ENCODE measurements around the gene CCDC142.

DNA sequence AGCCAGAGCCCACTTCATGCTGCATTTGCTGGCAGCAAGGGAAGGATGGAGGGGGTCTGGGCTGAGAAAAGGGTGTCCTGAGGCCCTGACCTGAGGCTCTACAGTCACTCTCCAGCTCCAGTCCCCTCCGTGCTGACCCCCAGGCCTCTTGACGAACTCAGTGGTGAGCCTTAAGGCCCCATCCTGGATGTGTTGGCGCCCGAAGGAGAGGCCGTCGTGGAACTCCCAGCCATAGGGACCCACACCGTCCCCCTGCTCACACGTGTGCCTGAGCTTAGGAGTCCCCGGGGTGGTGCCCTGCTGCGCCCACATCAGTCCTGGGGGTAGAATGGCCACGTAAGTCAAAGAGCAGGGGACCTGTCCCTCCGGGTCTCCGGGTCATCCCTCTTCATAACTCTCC, 18.4 kb downstream of the CCDC142 start:
- TF ChIP-seq, protein P1, sequence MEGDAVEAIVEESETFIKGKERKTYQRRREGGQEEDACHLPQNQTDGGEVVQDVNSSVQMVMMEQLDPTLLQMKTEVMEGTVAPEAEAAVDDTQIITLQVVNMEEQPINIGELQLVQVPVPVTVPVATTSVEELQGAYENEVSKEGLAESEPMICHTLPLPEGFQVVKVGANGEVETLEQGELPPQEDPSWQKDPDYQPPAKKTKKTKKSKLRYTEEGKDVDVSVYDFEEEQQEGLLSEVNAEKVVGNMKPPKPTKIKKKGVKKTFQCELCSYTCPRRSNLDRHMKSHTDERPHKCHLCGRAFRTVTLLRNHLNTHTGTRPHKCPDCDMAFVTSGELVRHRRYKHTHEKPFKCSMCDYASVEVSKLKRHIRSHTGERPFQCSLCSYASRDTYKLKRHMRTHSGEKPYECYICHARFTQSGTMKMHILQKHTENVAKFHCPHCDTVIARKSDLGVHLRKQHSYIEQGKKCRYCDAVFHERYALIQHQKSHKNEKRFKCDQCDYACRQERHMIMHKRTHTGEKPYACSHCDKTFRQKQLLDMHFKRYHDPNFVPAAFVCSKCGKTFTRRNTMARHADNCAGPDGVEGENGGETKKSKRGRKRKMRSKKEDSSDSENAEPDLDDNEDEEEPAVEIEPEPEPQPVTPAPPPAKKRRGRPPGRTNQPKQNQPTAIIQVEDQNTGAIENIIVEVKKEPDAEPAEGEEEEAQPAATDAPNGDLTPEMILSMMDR (IDR thresholded peaks at IDR 0.05; ENCODE audit: low read depth, low read length, poor library complexity, severe bottlenecking) = no peak
- no peak for TF ChIP-seq EZH2phosphoT487 (IDR thresholded peaks at IDR 0.05; ENCODE audit: borderline replicate concordance, low read length)

Measured in DOHH2 (cell line).